GM12872 (cell line): ENCODE results near the gene PBRM1.

ENCODE experiments used
- CTCF ChIP-seq: IDR thresholded peaks from 3 replicates; pipeline ENCODE4 v1.5.1; 2011; ENCODE audit warnings: low read depth, mild to moderate bottlenecking, low read length, moderate library complexity; ENCODE audit not compliant: insufficient read depth

Gene PBRM1

GRCh38 chr3:52517796-52518722, 167.7 kb downstream of the PBRM1 start:
- no peak for TF ChIP-seq CTCF

- no peak for TF ChIP-seq CTCF
These were observed 169.1 kb downstream of the PBRM1 start for GRCh38 chr3:52516509-52517195.

GRCh38 chr3:52515192-52515591, 170.5 kb downstream of the PBRM1 start:
- no peak for TF ChIP-seq CTCF

- no peak for TF ChIP-seq CTCF
These were observed 171.1 kb downstream of the PBRM1 start for GRCh38 chr3:52514576-52514975.

GRCh38 chr3:52513281-52513680, 172.4 kb downstream of the PBRM1 start:
- TF ChIP-seq CTCF = no peak

GRCh38 chr3:52512727-52513126, 173.0 kb downstream of the PBRM1 start:
- TF ChIP-seq CTCF = no peak

GRCh38 chr3:52512105-52512504, 173.6 kb downstream of the PBRM1 start:
- no peak for TF ChIP-seq CTCF
